ENCODE measurements around the gene MAP4K2.

- no peak for TF ChIP-seq ZNF445 (CRISPR knock-in tag; IDR thresholded peaks at IDR 0.05; ENCODE audit: low read depth)
- no peak for TF ChIP-seq KDM1A (IDR thresholded peaks at IDR 0.05)
- no peak for TF ChIP-seq GABPA (tag; conservative IDR thresholded peaks at IDR 0.05; ENCODE audit: low read depth)
- no peak for TF ChIP-seq ZNF707 (CRISPR knock-in tag; conservative IDR thresholded peaks at IDR 0.05)
- TF ChIP-seq, protein P1, sequence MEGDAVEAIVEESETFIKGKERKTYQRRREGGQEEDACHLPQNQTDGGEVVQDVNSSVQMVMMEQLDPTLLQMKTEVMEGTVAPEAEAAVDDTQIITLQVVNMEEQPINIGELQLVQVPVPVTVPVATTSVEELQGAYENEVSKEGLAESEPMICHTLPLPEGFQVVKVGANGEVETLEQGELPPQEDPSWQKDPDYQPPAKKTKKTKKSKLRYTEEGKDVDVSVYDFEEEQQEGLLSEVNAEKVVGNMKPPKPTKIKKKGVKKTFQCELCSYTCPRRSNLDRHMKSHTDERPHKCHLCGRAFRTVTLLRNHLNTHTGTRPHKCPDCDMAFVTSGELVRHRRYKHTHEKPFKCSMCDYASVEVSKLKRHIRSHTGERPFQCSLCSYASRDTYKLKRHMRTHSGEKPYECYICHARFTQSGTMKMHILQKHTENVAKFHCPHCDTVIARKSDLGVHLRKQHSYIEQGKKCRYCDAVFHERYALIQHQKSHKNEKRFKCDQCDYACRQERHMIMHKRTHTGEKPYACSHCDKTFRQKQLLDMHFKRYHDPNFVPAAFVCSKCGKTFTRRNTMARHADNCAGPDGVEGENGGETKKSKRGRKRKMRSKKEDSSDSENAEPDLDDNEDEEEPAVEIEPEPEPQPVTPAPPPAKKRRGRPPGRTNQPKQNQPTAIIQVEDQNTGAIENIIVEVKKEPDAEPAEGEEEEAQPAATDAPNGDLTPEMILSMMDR (IDR thresholded peaks at IDR 0.05 in 2 of 3, conservative IDR thresholded peaks at IDR 0.05 in 1 of 3; ENCODE audit: insufficient read depth in 2 of 3, low read depth in 1 of 3, low read length in 3 of 3), result no peak
- TF ChIP-seq NFRKB (IDR thresholded peaks at IDR 0.05; ENCODE audit: low read depth), result no peak
Observed at GRCh38 chr11:64850979-64851567, 48.1 kb upstream of the MAP4K2 start.

Measured in K562 (cell line).